Activated CD8-positive, alpha-beta memory T cell treated with anti-CD3 and anti-CD28 coated beads, Interleukin-2, amount 50 U/mL, for 1 hour (primary cell): ENCODE results near the gene DCP1B.
A peak's percentile ranks its signal among the peaks of the same experiment; 100 is the strongest.

Source experiments
- DNase-seq: peaks from one replicate; pipeline ENCODE4 v3.0.0-alpha.2; 2020; ENCODE audit errors: extremely low read depth

Gene DCP1B

DNA sequence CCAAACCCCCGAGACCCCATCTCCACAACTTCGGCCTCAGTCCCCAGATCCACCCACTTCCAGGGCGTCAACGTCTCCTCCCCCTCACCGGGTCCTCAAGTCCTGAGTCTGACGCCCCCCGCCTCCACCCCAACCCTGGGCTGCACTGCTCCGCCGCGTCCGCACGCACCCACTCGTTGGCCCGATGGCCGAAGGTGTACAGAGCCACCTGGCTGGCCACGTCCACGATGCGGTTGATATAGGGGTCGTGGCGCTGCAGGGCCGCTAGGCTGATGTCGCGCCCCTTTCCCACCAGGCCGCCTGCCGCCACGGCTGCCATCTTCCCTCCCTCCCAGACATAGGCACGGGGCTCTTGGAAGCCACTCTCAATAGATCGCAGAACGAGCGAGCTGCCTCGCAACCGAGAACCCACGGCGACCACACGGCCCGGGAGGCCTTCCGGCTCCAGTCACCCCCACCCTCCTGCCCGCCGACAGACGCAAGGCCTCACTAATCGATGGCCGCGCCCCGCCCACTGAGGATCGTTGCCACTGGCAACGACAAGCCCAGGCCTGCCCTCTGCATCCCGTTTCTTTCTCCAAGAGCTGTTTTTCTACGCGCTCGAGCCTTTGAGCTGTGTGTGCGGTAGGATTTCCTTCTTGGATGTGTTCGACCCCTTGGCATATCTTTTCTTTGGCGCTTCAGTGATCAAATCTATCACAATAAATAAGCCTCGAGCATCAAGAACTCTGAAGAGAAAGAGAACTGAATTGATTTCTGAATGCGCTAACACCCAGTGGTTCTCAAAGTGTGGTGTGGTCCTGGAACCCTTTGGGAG is at the start of gene DCP1B:
Gene DCP1B (minus strand): TSS at position 345 of the 817 bp plus-strand sequence. CDS start 26 bp downstream, at position 319.
- peak; percentile 75 for DNase-seq

GRCh38 chr12:2053691-2054090 is 49.4 kb upstream of the DCP1B start:
- DNase-seq, result no peak

GRCh38 chr12:2052826-2053678 is 48.8 kb upstream of the DCP1B start, which contains the start of gene CACNA1C:
Gene CACNA1C, plus strand, starts transcription at chr12:2052987. Its CDS starts 576 bp downstream, at chr12:2053563.
- no peak for DNase-seq

DNA sequence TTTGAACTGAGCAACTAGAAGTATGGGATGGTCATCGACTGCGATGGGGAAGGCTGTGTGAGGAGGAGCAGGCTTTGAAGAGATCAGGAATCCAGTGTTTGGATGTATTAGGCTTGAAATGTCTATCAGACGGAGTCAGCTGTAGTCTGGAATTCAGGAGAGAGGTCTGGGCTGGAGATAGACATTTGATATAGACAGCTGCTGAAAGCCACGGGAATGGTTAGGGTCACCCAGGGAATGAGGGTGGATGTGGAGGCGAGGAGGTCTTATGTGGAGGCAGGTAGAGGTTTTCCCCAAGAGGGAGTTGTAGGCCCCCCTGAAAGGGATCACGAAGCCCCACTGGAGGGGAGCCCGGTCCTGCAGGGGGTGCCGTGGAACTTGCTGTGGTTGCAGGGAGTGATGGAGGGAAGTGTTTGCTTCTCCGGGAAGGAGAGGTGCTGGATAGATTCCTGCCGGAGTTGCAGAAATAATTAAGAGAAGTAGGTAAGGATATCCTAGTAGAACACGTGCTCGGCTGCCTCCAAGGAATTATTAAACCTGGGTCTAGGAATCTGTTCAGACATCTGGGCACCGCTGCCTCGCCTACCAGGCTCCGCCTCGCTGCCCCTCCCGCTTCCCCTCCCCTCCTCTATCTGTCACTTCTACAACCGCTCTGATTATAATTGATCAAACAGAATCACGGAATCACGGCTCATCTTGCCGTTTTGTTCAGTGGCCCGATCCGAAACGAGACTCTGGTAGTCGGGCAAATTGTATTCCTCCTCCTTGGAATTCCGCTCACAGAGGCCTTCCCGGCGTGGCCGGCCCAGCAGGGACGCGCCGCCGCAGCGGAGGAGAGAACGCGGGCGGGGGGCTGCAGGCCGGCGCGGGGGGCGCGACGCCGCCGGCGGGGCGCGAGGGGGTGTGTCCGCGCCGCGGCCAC is 47.7 kb upstream of the DCP1B start:
- DNase-seq, result no peak

- DNase-seq, result no peak
Observed at GRCh38 chr12:2049604-2050540, 45.6 kb upstream of the DCP1B start.

DNA sequence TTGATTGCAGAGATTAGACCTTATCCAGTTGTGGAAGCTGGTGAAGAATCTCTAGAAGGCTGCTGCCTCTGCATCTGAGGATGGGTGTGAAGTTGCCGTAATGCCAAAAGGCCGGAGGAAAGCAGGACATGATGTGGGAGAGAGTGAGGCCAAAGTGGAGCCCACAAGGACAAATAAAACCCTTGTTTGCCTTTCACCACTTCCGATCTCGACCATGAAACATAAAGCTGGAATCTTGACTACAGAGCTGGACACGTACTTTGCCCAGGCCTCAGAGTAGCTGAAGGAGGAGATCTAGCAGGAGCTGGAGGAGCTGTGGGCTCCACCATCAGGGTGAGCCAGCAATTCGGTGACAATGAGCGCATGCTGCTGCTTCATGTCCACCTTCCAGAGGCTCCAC is 43.5 kb upstream of the DCP1B start:
- DNase-seq, result no peak

GRCh38 chr12:2046957-2047356 is 42.7 kb upstream of the DCP1B start:
- no peak for DNase-seq

DNA sequence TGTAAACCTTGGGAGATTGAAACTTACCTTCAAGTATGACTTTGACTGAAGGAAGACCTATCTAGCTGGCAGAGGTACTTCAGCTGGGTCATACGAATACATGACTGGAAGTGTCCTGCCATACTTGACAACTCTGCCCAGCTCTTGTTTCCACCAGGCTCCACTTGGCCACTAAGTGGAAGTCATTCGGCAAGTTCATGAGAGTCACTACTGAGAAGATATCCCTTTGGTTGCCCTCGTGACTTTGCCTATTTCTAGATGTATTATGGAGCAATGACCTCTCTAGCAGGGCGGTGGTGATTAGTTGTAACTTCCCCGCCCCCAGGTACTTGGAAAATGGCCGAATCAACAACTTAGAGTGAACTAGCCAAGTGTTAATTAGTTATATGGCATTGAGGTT is 39.9 kb upstream of the DCP1B start:
- no peak for DNase-seq

GRCh38 chr12:2043054-2043453 is 38.8 kb upstream of the DCP1B start:
- DNase-seq, result no peak

DNA sequence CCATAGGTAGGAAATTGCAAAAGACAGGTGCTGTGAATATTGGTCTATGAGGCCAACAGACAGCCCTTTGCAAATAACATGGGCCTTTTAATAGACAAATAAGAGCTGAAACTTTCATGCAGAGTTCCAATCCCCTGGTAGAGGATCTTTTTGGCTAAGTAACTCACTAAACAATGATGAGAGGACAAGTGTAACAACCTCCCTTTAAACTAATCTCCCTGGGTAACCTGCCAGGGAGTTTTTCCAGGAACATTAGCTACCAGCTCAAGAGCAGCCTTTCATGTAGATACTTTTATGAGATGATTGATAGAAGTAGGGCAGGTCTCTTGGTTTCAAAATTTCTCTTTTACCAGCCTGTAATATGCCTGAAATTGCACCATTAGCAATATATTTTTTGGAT is 34.8 kb upstream of the DCP1B start:
- DNase-seq, result no peak

DNA sequence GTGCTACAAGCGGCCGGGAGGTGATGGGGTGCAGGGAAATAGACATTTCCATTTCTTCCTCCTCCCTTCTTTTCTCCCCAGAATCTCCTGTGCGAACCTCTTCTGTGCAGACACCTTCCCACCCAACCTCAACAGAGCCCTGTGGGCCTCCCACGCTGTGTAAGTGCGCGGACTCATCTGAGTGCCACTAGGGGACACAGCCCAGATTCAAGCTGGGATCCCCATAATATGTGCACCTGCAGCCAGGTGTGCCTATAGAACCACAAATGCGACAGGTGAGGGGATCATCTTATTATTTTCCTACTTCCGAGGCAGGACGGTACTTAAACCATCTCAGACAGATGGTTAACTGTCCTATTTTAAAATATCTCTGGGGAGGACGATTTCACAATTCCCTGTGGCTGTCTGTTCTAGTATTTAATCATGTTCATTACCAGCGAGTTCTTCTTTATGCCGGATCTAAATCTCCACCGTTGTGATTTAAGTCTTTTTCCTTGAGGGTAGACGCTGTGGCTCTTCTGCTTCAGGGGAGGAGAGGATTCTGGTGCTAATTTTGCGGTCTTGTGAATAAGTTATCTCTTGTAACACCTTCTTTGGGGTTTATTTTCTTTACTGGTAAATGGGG is 31.3 kb upstream of the DCP1B start:
- no peak for DNase-seq

DNA sequence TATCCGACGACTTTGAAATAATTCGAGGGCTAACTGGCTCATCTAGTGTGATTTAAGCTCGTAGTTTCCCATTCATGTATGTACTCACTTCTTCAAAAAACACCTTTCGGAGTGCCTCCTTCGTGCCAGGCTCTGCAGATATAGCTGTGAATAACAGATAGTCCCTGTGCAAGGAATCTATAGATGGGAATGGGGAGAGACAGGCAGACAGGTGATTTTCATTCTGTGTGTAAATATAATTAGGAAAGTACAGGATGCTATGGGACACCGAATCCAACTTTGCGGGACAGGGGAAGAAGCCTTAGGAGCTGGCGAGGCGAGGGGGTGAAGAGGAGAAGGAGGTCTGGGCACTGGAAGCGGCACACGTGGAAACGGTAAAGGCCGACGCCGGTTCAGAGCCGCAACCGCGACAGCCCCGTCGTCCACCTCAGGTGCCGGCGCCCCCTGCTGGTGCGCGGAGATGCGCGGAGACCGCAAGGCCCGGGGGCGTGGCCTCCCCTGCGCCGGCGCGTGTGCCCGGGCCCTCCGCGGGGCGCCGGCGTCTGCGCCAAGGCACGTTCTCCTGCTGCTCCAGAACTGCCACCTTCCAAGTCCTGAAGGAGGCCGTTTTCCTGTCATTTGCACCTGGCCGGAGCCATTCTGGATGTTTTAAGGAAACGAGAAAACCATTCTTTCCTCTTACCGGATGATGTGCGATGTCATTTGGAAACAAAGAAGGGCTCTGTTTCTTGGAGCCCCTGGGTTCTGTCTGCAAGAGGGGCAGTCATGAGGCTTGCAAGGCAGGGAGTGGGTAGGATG is 30.6 kb upstream of the DCP1B start:
- DNase-seq, result peak; percentile 47

DNA sequence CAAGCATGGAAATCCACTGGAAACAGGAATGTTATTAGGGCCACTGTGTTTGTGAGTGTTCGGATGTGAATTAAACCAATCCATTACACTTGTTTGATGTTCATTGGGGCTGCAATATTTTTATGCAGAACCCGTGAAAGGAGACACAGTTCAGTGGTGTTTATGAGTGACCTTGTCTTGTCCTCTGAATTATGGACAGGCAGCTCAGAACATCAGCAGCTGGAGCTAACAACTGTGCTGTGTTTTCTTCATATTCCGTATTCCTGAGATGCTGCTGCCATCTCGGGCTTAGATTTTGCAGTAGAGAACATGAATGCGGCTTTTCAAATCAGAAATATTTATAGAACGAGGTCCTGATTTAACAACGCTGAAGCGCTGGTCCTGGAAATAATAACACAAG is 28.2 kb upstream of the DCP1B start:
- DNase-seq, result no peak

GRCh38 chr12:2029851-2030250 is 25.6 kb upstream of the DCP1B start:
- no peak for DNase-seq

- DNase-seq, result no peak
Observed at GRCh38 chr12:2027351-2027750, 23.1 kb upstream of the DCP1B start.

DNA sequence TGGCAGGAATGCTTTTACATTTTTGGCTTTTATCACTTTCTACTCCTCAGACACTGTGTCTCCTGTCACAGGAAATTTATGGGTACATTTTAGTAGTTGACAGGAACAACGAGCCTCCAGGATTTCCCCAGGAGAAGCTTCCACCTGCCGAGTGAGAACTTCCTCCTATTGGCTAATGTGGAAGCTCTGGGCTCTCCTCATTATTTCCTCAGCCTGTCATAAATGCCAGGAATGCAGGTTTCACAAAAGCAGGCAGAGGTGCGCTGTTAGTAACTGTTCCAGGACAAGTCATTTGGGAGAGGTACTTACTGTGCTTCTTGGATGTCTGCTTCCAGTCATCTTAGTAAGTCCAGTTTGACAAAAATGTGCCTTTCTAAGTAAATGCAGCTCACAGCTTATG is 19.1 kb upstream of the DCP1B start:
- DNase-seq, result no peak

- no peak for DNase-seq
Observed at GRCh38 chr12:2020511-2020910, 16.3 kb upstream of the DCP1B start.

DNA sequence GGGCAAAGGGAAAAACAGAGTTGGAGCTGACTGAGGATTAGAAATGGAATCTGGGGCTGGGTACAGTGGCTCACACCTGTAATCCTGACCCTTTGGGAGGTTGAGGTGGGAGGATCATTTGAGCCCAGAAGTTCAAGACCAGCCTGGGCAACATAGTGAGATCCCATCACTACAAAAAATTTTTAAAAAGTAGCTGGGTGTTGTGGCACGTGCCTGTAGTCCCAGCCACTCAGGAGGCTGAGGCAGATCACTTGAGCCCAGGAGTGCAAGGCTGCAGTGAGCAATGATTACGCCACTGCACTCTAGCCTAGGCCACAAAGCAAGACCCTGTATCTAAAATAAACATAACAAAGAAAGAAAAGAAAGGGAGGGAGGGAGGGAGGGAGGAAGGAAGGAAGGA is 14.9 kb upstream of the DCP1B start:
- no peak for DNase-seq

DNA sequence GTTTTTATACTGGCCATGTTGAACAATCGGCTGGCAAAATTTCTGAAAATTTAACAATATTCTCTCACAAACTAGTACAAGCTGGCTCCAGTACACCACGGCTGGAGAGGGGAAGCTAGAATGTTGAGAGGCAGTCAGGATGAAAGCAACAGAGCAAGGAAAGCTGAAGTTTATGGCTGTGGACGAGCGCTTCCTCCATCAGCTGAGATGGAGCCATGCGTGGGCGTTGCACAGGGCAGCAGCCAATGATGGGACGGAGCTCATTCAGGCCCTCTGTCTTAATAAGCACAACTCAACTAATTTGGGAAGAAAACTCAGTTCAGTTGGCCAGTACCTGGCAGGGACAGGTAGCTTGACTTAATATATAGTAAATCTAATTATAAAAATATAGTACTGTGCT is 14.1 kb upstream of the DCP1B start:
- DNase-seq, result no peak
